PC-9 (cell line): ENCODE measurements around the gene SLC25A11. TPM values are rescaled to one million over a fixed set of nuclear protein-coding genes. Genes with fewer than 3 reads are reported as not detected.
A peak's percentile ranks its signal among the peaks of the same experiment; 100 is the strongest.

Experiments
- BruUV-seq: library from RNA; stranded (reverse); fragments of 400-500 nt; replicated peaks from 2 replicates; lab custom pipeline; 2021; lab: Mats Ljungman, UMichigan
- CTCF ChIA-PET: fragments of 300-600 bp; sonication (Branson Sonifier 250); formaldehyde crosslinking; loops from one replicate; lab custom pipeline; 2022; ENCODE audit warnings: antibody characterized with exemption; lab: Charles Lee
- POLR2A ChIA-PET: fragments of 300-600 bp; sonication (Branson Sonifier 250); formaldehyde crosslinking; loops from one replicate; lab custom pipeline; 2022; ENCODE audit warnings: antibody characterized with exemption; ENCODE audit not compliant: unreplicated experiment; lab: Charles Lee
- DNase-seq, 2 experiments: peaks; one replicate each; pipeline versions ENCODE4 v3.0.0 to v3.0.0-alpha.2; 2015 to 2022; ENCODE audit warnings: mixed read lengths in 1 of 2
- H2AFZ ChIP-seq: fragments of 200-600 bp; sonication (generic); 2 replicates; pipeline ENCODE4 v1.8.1; 2017; ENCODE audit warnings: antibody characterized with exemption
- H3F3A ChIP-seq: fragments of 200-600 bp; sonication (generic); 2 replicates; pipeline ENCODE4 v1.8.1; 2017; ENCODE audit warnings: antibody characterized with exemption, mild to moderate bottlenecking, low read depth; ENCODE audit not compliant: insufficient read depth
- H3K27ac ChIP-seq: fragments of 200-600 bp; sonication (generic); 2 replicates; pipeline ENCODE4 v1.6.1; 2016; ENCODE audit warnings: mixed run types
- H3K27me3 ChIP-seq: fragments of 200-600 bp; sonication (generic); 2 replicates; pipeline ENCODE4 v1.6.1; 2016; ENCODE audit warnings: low read depth, mixed run types; ENCODE audit not compliant: insufficient read depth
- H3K36me3 ChIP-seq: fragments of 200-600 bp; sonication (generic); 2 replicates; pipeline ENCODE4 v1.6.1; 2016; ENCODE audit warnings: low read depth, mixed run types
- H3K4me1 ChIP-seq: fragments of 200-600 bp; sonication (generic); replicated peaks from 2 replicates; pipeline ENCODE4 v1.6.1; 2016; ENCODE audit warnings: mixed run types; ENCODE audit not compliant: insufficient read depth
- H3K4me2 ChIP-seq: fragments of 200-600 bp; sonication (generic); 2 replicates; pipeline ENCODE4 v1.6.1; 2017; ENCODE audit warnings: mixed run types
- H3K4me3 ChIP-seq: fragments of 200-600 bp; sonication (generic); 2 replicates; pipeline ENCODE4 v1.6.1; 2016; ENCODE audit warnings: mixed run types
- H3K79me2 ChIP-seq: fragments of 200-600 bp; sonication (generic); 2 replicates; pipeline ENCODE4 v1.6.1; 2017; ENCODE audit warnings: low read depth, mixed run types
- H3K9me2 ChIP-seq: fragments of 200-600 bp; sonication (generic); 2 replicates; pipeline ENCODE4 v1.8.1; 2017; ENCODE audit warnings: mild to moderate bottlenecking; ENCODE audit not compliant: insufficient read depth
- H3K9me3 ChIP-seq: fragments of 200-600 bp; sonication (generic); 2 replicates; pipeline ENCODE4 v1.8.1; 2016; ENCODE audit warnings: low read depth; ENCODE audit not compliant: insufficient read depth
- H4K20me1 ChIP-seq: fragments of 200-600 bp; sonication (generic); 2 replicates; pipeline ENCODE4 v1.8.1; 2017; ENCODE audit not compliant: insufficient read depth
- CTCF ChIP-seq: fragments of 200-600 bp; sonication (generic); conservative IDR thresholded peaks from 2 replicates; pipeline ENCODE4 v1.6.1; 2017; ENCODE audit warnings: mixed run types, antibody characterized with exemption, mild to moderate bottlenecking, moderate library complexity
- EZH2 ChIP-seq: fragments of 200-600 bp; sonication (generic); IDR thresholded peaks from 2 replicates; pipeline ENCODE4 v1.8.0; 2017; ENCODE audit warnings: antibody characterized with exemption, low read depth
- intact Hi-C: fragments of 100-400 bp; cut with micrococcal nuclease; formaldehyde crosslinking; loops from one replicate; pipeline ENCODE4 v1.10.0; 2022; ENCODE audit not compliant: unreplicated experiment
- total RNA-seq: library from RNA; stranded (reverse); gene quantifications from 2 replicates; pipeline ENCODE4 v1.2.3, GENCODE V29; 2021

SLC25A11 gene
- total RNA-seq, 1 experiment from 2014 or later = 56.2 TPM

- Histone ChIP-seq H4K20me1 (peaks cover 3% of the 10 kb centered on the region; the same call in 1 of the 2 replicates), H3K4me2 (no peak overlapping the region), H3K9me2 (no peaks in the 10 kb centered on the region), H3K79me2 (no peaks in the 10 kb centered on the region), H2AFZ (no peak overlapping the region), H3K4me3 (no peak overlapping the region), H3K27me3 (no peaks in the 10 kb centered on the region), H3K4me1 (peaks cover 1% of the 10 kb centered on the region), H3K27ac (no peak overlapping the region), H3K9me3 (no peaks in the 10 kb centered on the region), H3K36me3 (no peaks in the 10 kb centered on the region), H3F3A (peaks cover 11% of the 10 kb centered on the region; the same call in 1 of the 2 replicates)
- DNase-seq = no peak
- intact Hi-C loops = loop anchor here (1.0 kb wide), 1 partner anchor 82 kb away; no protein-coding TSS in a partner anchor
- TF ChIP-seq CTCF = peak; percentile 98
- TF ChIP-seq EZH2 = no peak
- CTCF ChIA-PET = no interaction called here
- no TSS peak for BruUV-seq
- POLR2A ChIA-PET = no interaction called here
Measured at GRCh38 chr17:4980644-4981216, 40.9 kb upstream of the SLC25A11 start.

- BruUV-seq = no TSS peak
- no peaks in the 10 kb centered on the region for H3K27me3 ChIP-seq
- no peak overlapping the region for H3K4me2 ChIP-seq
- TF ChIP-seq CTCF (no peak), EZH2 (no peak)
- no peaks in the 10 kb centered on the region for H3K9me2 ChIP-seq
- no peaks in the 10 kb centered on the region for H3K36me3 ChIP-seq
- no peak for DNase-seq
- no peaks in the 10 kb centered on the region; the same call in 1 of the 2 replicates for H3F3A ChIP-seq
- no peak overlapping the region for H3K27ac ChIP-seq
- H3K9me3 ChIP-seq = no peaks in the 10 kb centered on the region
- H3K79me2 ChIP-seq = no peaks in the 10 kb centered on the region
- peaks cover 3% of the 10 kb centered on the region; the same call in 1 of the 2 replicates for H4K20me1 ChIP-seq
- ChIA-PET CTCF (no interaction called here), POLR2A (no interaction called here)
- H3K4me3 ChIP-seq = no peak overlapping the region
- intact Hi-C loops = no loop called here
- no peaks in the 10 kb centered on the region for H3K4me1 ChIP-seq
- H2AFZ ChIP-seq = no peak overlapping the region
Measured at GRCh38 chr17:4978726-4979125, 38.9 kb upstream of the SLC25A11 start.

GRCh38 chr17:4974115-4974670 is 34.3 kb upstream of the SLC25A11 start:
- no peak overlapping the region for H3K4me2 ChIP-seq
- H3K27ac ChIP-seq = no peak overlapping the region
- H3K4me3 ChIP-seq = no peak overlapping the region
- no TSS peak for BruUV-seq
- peaks cover 11% of the 10 kb centered on the region for H3K4me1 ChIP-seq
- H3K9me2 ChIP-seq = no peaks in the 10 kb centered on the region
- no peaks in the 10 kb centered on the region for H4K20me1 ChIP-seq
- H3F3A ChIP-seq = peaks cover 18% of the 10 kb centered on the region; the same call in 1 of the 2 replicates
- DNase-seq = no peak
- no peaks in the 10 kb centered on the region for H3K27me3 ChIP-seq
- CTCF ChIA-PET = no interaction called here
- intact Hi-C loops = no loop called here
- no peak overlapping the region for H2AFZ ChIP-seq
- no peaks in the 10 kb centered on the region for H3K9me3 ChIP-seq
- H3K36me3 ChIP-seq = no peaks in the 10 kb centered on the region; the same call in 1 of the 2 replicates
- POLR2A ChIA-PET = no interaction called here
- H3K79me2 ChIP-seq = peaks cover 21% of the 10 kb centered on the region
- TF ChIP-seq EZH2 (no peak), CTCF (no peak)
